Left cardiac atrium (tissue), 4 donors: ENCODE data around the gene ANKRD11. TPM values are rescaled to one million over a fixed set of nuclear protein-coding genes. Genes with fewer than 3 reads are reported as not detected.

Experiments
- ATAC-seq, 2 donors: fragments of 200-7000 bp; cut with Tn5 transposase; one replicate each; pipeline ENCODE4 v1.9.1; 2020; ENCODE audit warnings: mild to moderate bottlenecking in 2 of 2, moderate library complexity in 2 of 2
- DNase-seq: peaks from one replicate; pipeline ENCODE4 v3.0.0-alpha.2; 2020
- intact Hi-C, 2 donors: fragments of 100-400 bp; cut with DNase I; formaldehyde crosslinking; loops; one replicate each; pipeline versions ENCODE4 v1.14.1 to v1.15.1; 2022 to 2023
- total RNA-seq, 2 donors: library from RNA; stranded (reverse); fragmentation: NEBNext Ultra II Directional; extraction: Animal tissue kit (Norgen Biotek cat#: 25700); gene quantifications; one replicate each; pipeline ENCODE4 v1.2.1, GENCODE V29; 2021
- donor health status: DM: no; HTN: yes; CAD: no.
- donor health status: DM: no; HTN: yes; CAD: no; lungs with severe emphysema.
- donor health status: DM: yes; HTN: yes; CAD: no.
- donor health status: Dilated cardiomyopathy.

ANKRD11 gene
- total RNA-seq, 2 donors from 2014 or later: 74.3 to 86.2 TPM

- intact Hi-C loops: loop anchor here in 1 of 2 donors (2.0 to 10.0 kb wide), 3 partner anchors 63 to 155 kb away; partner anchors contain the start of gene SPG7
- DNase-seq (no peak), ATAC-seq (no peak)
These were observed 140.3 kb downstream of the ANKRD11 start for GRCh38 chr16:89349947-89350633.

GRCh38 chr16:89347807-89348206, 142.6 kb downstream of the ANKRD11 start:
- ATAC-seq: no peak
- intact Hi-C loops: loop anchor here in 1 of 2 donors (10.0 kb wide), 1 partner anchor 137 kb away; no protein-coding TSS in a partner anchor
- no peak for DNase-seq

GRCh38 chr16:89346869-89347268, 143.5 kb downstream of the ANKRD11 start:
- ATAC-seq (no peak), DNase-seq (no peak)
- intact Hi-C loops: loop anchor here in 1 of 2 donors (10.0 kb wide), 1 partner anchor 138 kb away; no protein-coding TSS in a partner anchor

- ATAC-seq (no peak), DNase-seq (no peak)
- intact Hi-C loops: loop anchor here in 1 of 2 donors (10.0 kb wide), 1 partner anchor 139 kb away; no protein-coding TSS in a partner anchor
These were observed 144.7 kb downstream of the ANKRD11 start for GRCh38 chr16:89345642-89346150.

- DNase-seq: no peak
- peak; percentile 44 to 64 for ATAC-seq
- intact Hi-C loops: loop anchor here in 1 of 2 donors (10.0 kb wide), 1 partner anchor 140 kb away; no protein-coding TSS in a partner anchor
These were observed 145.3 kb downstream of the ANKRD11 start for GRCh38 chr16:89344846-89345611.

GRCh38 chr16:89344458-89344834, 145.9 kb downstream of the ANKRD11 start:
- DNase-seq (no peak), ATAC-seq (peak; percentile 43 to 50)
- intact Hi-C loops: loop anchor here in 1 of 2 donors (10.0 kb wide), 1 partner anchor 140 kb away; no protein-coding TSS in a partner anchor

- intact Hi-C loops: loop anchor here in 1 of 2 donors (10.0 kb wide), 1 partner anchor 141 kb away; no protein-coding TSS in a partner anchor
- ATAC-seq (peak; percentile 51 to 69), DNase-seq (no peak)
These were observed 146.6 kb downstream of the ANKRD11 start for GRCh38 chr16:89343501-89344457.

- intact Hi-C loops: loop anchor here in 1 of 2 donors (10.0 kb wide), 1 partner anchor 143 kb away; no protein-coding TSS in a partner anchor
- DNase-seq: no peak
- no peak for ATAC-seq
These were observed 148.4 kb downstream of the ANKRD11 start for GRCh38 chr16:89341697-89342694.

- DNase-seq (no peak), ATAC-seq (no peak)
- intact Hi-C loops: loop anchor here in 1 of 2 donors (10.0 kb wide), 1 partner anchor 144 kb away; no protein-coding TSS in a partner anchor
These were observed 149.1 kb downstream of the ANKRD11 start for GRCh38 chr16:89341279-89341678.

GRCh38 chr16:89338863-89339262, 151.5 kb downstream of the ANKRD11 start:
- ATAC-seq: no peak
- intact Hi-C loops: loop anchor here (10.0 kb wide), 2 partner anchors 56 to 166 kb away; partner anchors contain the start of gene SPG7 (in 1 of the 2)
- DNase-seq: no peak

- intact Hi-C loops: loop anchor here (10.0 kb wide), 2 partner anchors 57 to 167 kb away; partner anchors contain the start of gene SPG7 (in 1 of the 2)
- peak; percentile 21 for DNase-seq
- ATAC-seq: no peak
These were observed 152.4 kb downstream of the ANKRD11 start for GRCh38 chr16:89337965-89338364.

GRCh38 chr16:89335803-89336485, 154.4 kb downstream of the ANKRD11 start:
- peak; percentile 32 for DNase-seq
- intact Hi-C loops: loop anchor here (10.0 kb wide), 2 partner anchors 59 to 169 kb away; partner anchors contain the start of gene SPG7 (in 1 of the 2)
- ATAC-seq: peak; percentile 10 to 24

- peak; percentile 56 for DNase-seq
- peak; percentile 22 to 28 for ATAC-seq
- intact Hi-C loops: loop anchor here (5.0 to 10.0 kb wide), 4 partner anchors 60 to 222 kb away; partner anchors contain the start of gene SPG7 (in 2 of the 2)
These were observed 155.2 kb downstream of the ANKRD11 start for GRCh38 chr16:89334988-89335802.

- DNase-seq (peak; percentile 20), ATAC-seq (no peak)
- intact Hi-C loops: loop anchor here (5.0 to 10.0 kb wide), 4 partner anchors 60 to 223 kb away; partner anchors contain the start of gene SPG7 (in 2 of the 2)
These were observed 155.9 kb downstream of the ANKRD11 start for GRCh38 chr16:89334461-89334860.

GRCh38 chr16:89334050-89334449, 156.3 kb downstream of the ANKRD11 start:
- ATAC-seq (no peak), DNase-seq (peak; percentile 14)
- intact Hi-C loops: loop anchor here (5.0 to 10.0 kb wide), 4 partner anchors 61 to 223 kb away; partner anchors contain the start of gene SPG7 (in 2 of the 2)
